Lung (tissue), 12 donors: Measurements from ENCODE around the gene PDLIM1. TPM values are rescaled to one million over a fixed set of nuclear protein-coding genes. Genes with fewer than 3 reads are reported as not detected.
A peak's percentile ranks its signal among the peaks of the same experiment; 100 is the strongest.

Experiments
- ATAC-seq: fragments of 200-7000 bp; cut with Tn5 transposase; one replicate; pipeline ENCODE4 v1.9.1; 2020; ENCODE audit warnings: moderate number of reproducible peaks; ENCODE audit not compliant: insufficient read depth, low FRiP score
- DNase-seq, 3 donors: peaks; one replicate each; pipeline ENCODE4 v3.0.0-alpha.2; 2013 to 2017
- H3K27ac ChIP-seq, 2 donors: one replicate each; pipeline ENCODE4 v1.5.1; 2013; ENCODE audit warnings: mild to moderate bottlenecking in 2 of 2, moderate library complexity in 2 of 2, control low read depth in 1 of 2, inconsistent platforms in 1 of 2, low read depth in 1 of 2, low read length in 1 of 2
- H3K27me3 ChIP-seq, 3 donors: one replicate each; pipeline ENCODE4 v1.5.1; 2013; ENCODE audit warnings: low read length in 2 of 3; ENCODE audit not compliant: control insufficient read depth in 3 of 3, insufficient read depth in 3 of 3
- H3K36me3 ChIP-seq, 4 donors: one replicate each; pipeline ENCODE4 v1.5.1; 2013; ENCODE audit warnings: low read length in 4 of 4, mild to moderate bottlenecking in 1 of 4, moderate library complexity in 1 of 4; ENCODE audit not compliant: control insufficient read depth in 4 of 4, insufficient read depth in 4 of 4
- H3K4me1 ChIP-seq, 5 donors: one replicate each; pipeline ENCODE4 v1.5.1; 2013; ENCODE audit warnings: low read length in 5 of 5, mild to moderate bottlenecking in 2 of 5, moderate library complexity in 1 of 5; ENCODE audit not compliant: control insufficient read depth in 5 of 5, insufficient read depth in 5 of 5
- H3K4me3 ChIP-seq: one replicate; pipeline ENCODE4 v1.5.1; 2013; ENCODE audit warnings: mild to moderate bottlenecking, control low read depth, moderate library complexity
- H3K9ac ChIP-seq, 2 donors: one replicate each; pipeline ENCODE4 v1.5.1; 2013; ENCODE audit warnings: low read length in 2 of 2, control low read depth in 1 of 2; ENCODE audit not compliant: insufficient read depth in 1 of 2
- H3K9me3 ChIP-seq, 4 donors: one replicate each; pipeline ENCODE4 v1.5.1; 2013; ENCODE audit warnings: low read length in 3 of 4, mild to moderate bottlenecking in 1 of 4, moderate library complexity in 1 of 4; ENCODE audit not compliant: control insufficient read depth in 4 of 4, insufficient read depth in 3 of 4
- CTCF ChIP-seq: IDR thresholded peaks from 2 replicates; pipeline ENCODE4 v1.5.1; 2012; ENCODE audit warnings: mild to moderate bottlenecking; ENCODE audit errors: control extremely low read depth, extremely low read depth
- WGBS, 2 donors: extraction: QIAGEN DNeasy Blood & Tissue Kit; methylation state at CpG; one replicate each; pipeline ENCODE4 v1.1.7; 2013; 5-methylcytosine and 5-hydroxymethylcytosine counted together
- polyA plus RNA-seq, 2 donors: library from polyadenylated mRNA; stranded (reverse); fragments of 200-250 nt; gene quantifications; one replicate each; pipeline ENCODE4 v1.2.1, GENCODE V29; 2013
- total RNA-seq, 2 donors: library from RNA; depleted of rRNA in 1 of 2; stranded (reverse); fragments of >200 nt in 1 of 2; gene quantifications; one replicate each; pipeline ENCODE4 v1.2.1, GENCODE V29; 2014 to 2021
- donor health status: control.
- donor health status: control.
- donor health status: Bipolar disorder and iron deficiency.
- donor health status: healthy.
- donor health status: DM: yes; HTN: yes; CAD: no.

PDLIM1 gene
- total and polyA plus RNA-seq, 4 donors: 61.4 to 243 (median 178) TPM

- no peaks in the 10 kb centered on the region for H3K27me3 ChIP-seq
- 92 to 95% methylated on average over 2 of the region's 2 CpGs for WGBS, 2 donors
- no peak overlapping the region for H3K9ac ChIP-seq
- TF ChIP-seq CTCF: no peak
- no peaks in the 10 kb centered on the region for H3K9me3 ChIP-seq
- peaks cover 0 to 49% (median 5%) of the 10 kb centered on the region in 5 donors for H3K4me1 ChIP-seq
- no peak for ATAC-seq
- no peak overlapping the region for H3K27ac ChIP-seq
- H3K4me3 ChIP-seq: no peak overlapping the region
- H3K36me3 ChIP-seq: peaks cover 0 to 2% (median 0%) of the 10 kb centered on the region in 4 donors
- DNase-seq: no peak
Measured at GRCh38 chr10:95281206-95281605, 9.6 kb downstream of the PDLIM1 start.

GRCh38 chr10:95280637-95281036 lies 10.2 kb downstream of the PDLIM1 start:
- ATAC-seq (no peak), DNase-seq (no peak)
- H3K4me1 ChIP-seq: peaks cover 0 to 51% (median 7%) of the 10 kb centered on the region in 5 donors
- H3K27me3 ChIP-seq: no peaks in the 10 kb centered on the region
- H3K36me3 ChIP-seq: peaks cover 0 to 2% (median 0%) of the 10 kb centered on the region in 4 donors
- H3K4me3 ChIP-seq: no peak overlapping the region
- no peaks in the 10 kb centered on the region for H3K9me3 ChIP-seq
- no peak for TF ChIP-seq CTCF
- 48 to 80% methylated on average over 2 of the region's 2 CpGs for WGBS, 2 donors
- peak overlapping the region in 1 of 2 donors; percentile 33 for H3K27ac ChIP-seq
- H3K9ac ChIP-seq: no peak overlapping the region

- 65 to 86% methylated on average over 4 of the region's 4 CpGs for WGBS, 2 donors
- Histone ChIP-seq H3K9me3 (no peaks in the 10 kb centered on the region), H3K4me1 (peaks cover 0 to 52% (median 7%) of the 10 kb centered on the region in 5 donors), H3K27ac (peak overlapping the region; percentile 22 to 44), H3K4me3 (no peak overlapping the region), H3K36me3 (peaks cover 0 to 2% (median 0%) of the 10 kb centered on the region in 4 donors), H3K9ac (no peak overlapping the region), H3K27me3 (no peaks in the 10 kb centered on the region)
- TF ChIP-seq CTCF: no peak
- ATAC-seq: no peak
- no peak for DNase-seq
Measured at GRCh38 chr10:95279042-95279820, 11.6 kb downstream of the PDLIM1 start.
